Measurements from ENCODE around the gene AUTS2. TPM values are rescaled to one million over a fixed set of nuclear protein-coding genes. Genes with fewer than 3 reads are reported as not detected.

AUTS2 gene
- total and polyA plus RNA-seq, 2 of the 8 experiments (the other 6 are each of a cell fraction or from before 2014, with no cell fraction given), result 25.9 to 101 TPM

DNA sequence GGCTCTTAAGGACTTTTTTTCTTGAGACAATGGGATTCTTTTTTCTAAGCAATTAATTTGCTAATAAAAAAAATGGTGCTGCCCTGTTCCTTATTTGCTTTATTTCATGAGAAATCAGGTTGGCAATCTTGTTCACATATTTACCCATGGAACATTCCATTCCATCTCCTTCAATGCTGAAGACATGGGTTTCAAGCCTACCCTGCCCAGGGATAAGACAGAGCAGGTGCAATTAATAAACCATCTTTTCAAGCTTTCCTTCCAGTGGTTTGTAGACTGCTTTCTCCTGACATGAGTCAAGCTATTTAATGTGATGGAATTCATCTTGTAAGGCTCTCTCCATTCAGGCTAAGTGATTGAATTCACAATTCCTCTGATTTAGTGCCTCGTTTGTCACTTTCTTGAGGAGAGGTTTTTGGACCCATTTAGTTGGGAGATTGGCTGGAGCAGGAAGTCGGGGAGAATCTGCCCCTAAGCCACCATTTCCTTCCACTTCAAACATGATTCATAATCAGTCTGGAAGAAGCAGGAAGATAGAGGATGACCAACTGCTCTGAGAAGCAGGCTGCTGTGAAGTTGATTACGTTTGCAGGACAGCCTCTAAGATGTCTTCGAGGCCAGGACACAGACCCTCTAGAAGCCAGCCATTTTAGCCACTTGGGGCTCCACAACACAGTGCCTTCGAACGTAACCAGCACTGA lies 981.3 kb downstream of the AUTS2 start:
- H3K4me2 ChIP-seq (ENCODE audit: insufficient read depth in 1 of 2, low read depth in 2 of 2, low read length in 2 of 2), result no peak overlapping the region
- FAIRE-seq, result no peak
- WGBS, 2 experiments (ENCODE audit: extremely low coverage in 1 of 2, insufficient coverage in 1 of 2, insufficient read length in 1 of 2, insufficient replicate concordance in 2 of 2, low coverage in 1 of 2, low lambda C conversion rate in 2 of 2, missing lambda C conversion rate in 1 of 2), result 90% methylated on average over 6 of the region's 6 CpGs; no CpG with 5 or more reads in 1 of the 2 experiments
- no peaks in the 10 kb centered on the region for H3K9me3 ChIP-seq (ENCODE audit: insufficient read depth in 2 of 2, low read depth in 1 of 2, low read length in 1 of 2)
- no peak overlapping the region for H3K23ac ChIP-seq (ENCODE audit: insufficient read length)
- H3K23me2 ChIP-seq (ENCODE audit: low read depth, low read length), result no peaks in the 10 kb centered on the region; the same call in 1 of the 2 replicates
- no peak overlapping the region for H2AFZ ChIP-seq (ENCODE audit: low read length)
- H3K79me2 ChIP-seq (ENCODE audit: control insufficient read depth in 1 of 2, insufficient read depth in 2 of 2, low read length in 2 of 2), result no peaks in the 10 kb centered on the region
- no peak overlapping the region for H3K4me3 ChIP-seq (ENCODE audit: extremely low read depth in 1 of 4, insufficient read depth in 2 of 4, low read depth in 3 of 4, low read length in 4 of 4)
- H4K20me1 ChIP-seq (replicated peaks in 1 of 2; ENCODE audit: control insufficient read depth in 1 of 2, insufficient read depth in 2 of 2, low read length in 2 of 2), result no peaks in the 10 kb centered on the region
- no peak overlapping the region; the same call in 1 of the 2 replicates for H2BK12ac ChIP-seq (ENCODE audit: low read depth, low read length)
- H2BK120ac ChIP-seq (replicated peaks; ENCODE audit: low read depth, low read length), result no peak overlapping the region
- H3K9ac ChIP-seq (replicated peaks in 1 of 4; ENCODE audit: extremely low read depth in 1 of 4, low read depth in 3 of 4, low read length in 3 of 4), result no peak overlapping the region
- no peak overlapping the region for H2AK5ac ChIP-seq (ENCODE audit: low read depth, low read length)
- no peaks in the 10 kb centered on the region for H3K36me3 ChIP-seq (ENCODE audit: control insufficient read depth in 2 of 4, insufficient read depth in 4 of 4, low read length in 3 of 4)
- H4K8ac ChIP-seq (ENCODE audit: extremely low read depth, insufficient read depth, low read length), result no peak overlapping the region
- H3K4me1 ChIP-seq (replicated peaks in 1 of 4; ENCODE audit: control insufficient read depth in 3 of 4, insufficient read depth in 4 of 4, low read length in 3 of 4), result peaks cover 7 to 20% (median 12%) of the 10 kb centered on the region in 4 experiments
- no peak overlapping the region for H4K5ac ChIP-seq (ENCODE audit: insufficient read length, low read depth, low read length)
- no peak overlapping the region for H3K56ac ChIP-seq (replicated peaks; ENCODE audit: insufficient read length, low read depth, low read length)
- no peak overlapping the region for H4K91ac ChIP-seq (replicated peaks; ENCODE audit: insufficient read length, low read length)
- CTCF ChIA-PET (ENCODE audit: partially characterized antibody), result interaction anchor here (0.9 to 1.2 kb wide), 2 partner anchors 9 to 11 kb away, joined by 3 read pairs; no protein-coding TSS in a partner anchor
- H2BK5ac ChIP-seq (ENCODE audit: low read depth, low read length), result no peak overlapping the region
- H3K14ac ChIP-seq (ENCODE audit: insufficient read length), result no peak overlapping the region
- H3K4ac ChIP-seq (replicated peaks; ENCODE audit: insufficient read length, low read depth, low read length), result no peak overlapping the region
- H3K27me3 ChIP-seq (replicated peaks in 1 of 4; ENCODE audit: control insufficient read depth in 3 of 4, extremely low read depth in 1 of 4, insufficient read depth in 3 of 4, low read length in 3 of 4), result 0 out of 7 replicates have a peak, but pooled peaks cover 0 to 3% (median 0%) of the 10 kb centered on the region in 4 experiments
- no peaks in the 10 kb centered on the region for H3K79me1 ChIP-seq (ENCODE audit: low read depth, low read length)
- DNase-seq (ENCODE audit: low read depth in 1 of 2, low spot score in 2 of 2), result no peak
- H3K18ac ChIP-seq (ENCODE audit: extremely low read depth, low read length), result no peak overlapping the region
- POLR2A ChIA-PET (ENCODE audit: partially characterized antibody), result no interaction called here
- no peak for TF ChIP-seq EP300 (IDR thresholded peaks at IDR 0.05; ENCODE audit: borderline replicate concordance in 1 of 2, low read depth in 2 of 2, low read length in 2 of 2)
- TF ChIP-seq, protein P1, sequence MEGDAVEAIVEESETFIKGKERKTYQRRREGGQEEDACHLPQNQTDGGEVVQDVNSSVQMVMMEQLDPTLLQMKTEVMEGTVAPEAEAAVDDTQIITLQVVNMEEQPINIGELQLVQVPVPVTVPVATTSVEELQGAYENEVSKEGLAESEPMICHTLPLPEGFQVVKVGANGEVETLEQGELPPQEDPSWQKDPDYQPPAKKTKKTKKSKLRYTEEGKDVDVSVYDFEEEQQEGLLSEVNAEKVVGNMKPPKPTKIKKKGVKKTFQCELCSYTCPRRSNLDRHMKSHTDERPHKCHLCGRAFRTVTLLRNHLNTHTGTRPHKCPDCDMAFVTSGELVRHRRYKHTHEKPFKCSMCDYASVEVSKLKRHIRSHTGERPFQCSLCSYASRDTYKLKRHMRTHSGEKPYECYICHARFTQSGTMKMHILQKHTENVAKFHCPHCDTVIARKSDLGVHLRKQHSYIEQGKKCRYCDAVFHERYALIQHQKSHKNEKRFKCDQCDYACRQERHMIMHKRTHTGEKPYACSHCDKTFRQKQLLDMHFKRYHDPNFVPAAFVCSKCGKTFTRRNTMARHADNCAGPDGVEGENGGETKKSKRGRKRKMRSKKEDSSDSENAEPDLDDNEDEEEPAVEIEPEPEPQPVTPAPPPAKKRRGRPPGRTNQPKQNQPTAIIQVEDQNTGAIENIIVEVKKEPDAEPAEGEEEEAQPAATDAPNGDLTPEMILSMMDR (IDR thresholded peaks at IDR 0.05; ENCODE audit: control extremely low read depth in 1 of 3, insufficient read depth in 1 of 3, low read depth in 1 of 3, low read length in 3 of 3), result no peak
- H2BK20ac ChIP-seq (ENCODE audit: low read length), result no peak overlapping the region
- H3K27ac ChIP-seq (ENCODE audit: low read depth, low read length), result no peak overlapping the region
- no peak overlapping the region for H2BK15ac ChIP-seq (ENCODE audit: low read length)
